ENCODE measurements around the gene ASB5.
"Not testable (repeated sequence)": the region's sequence is repeated elsewhere in the genome, so short reads cannot be mapped to it uniquely, and the experiment has no call there.

Gene ASB5, protein sequence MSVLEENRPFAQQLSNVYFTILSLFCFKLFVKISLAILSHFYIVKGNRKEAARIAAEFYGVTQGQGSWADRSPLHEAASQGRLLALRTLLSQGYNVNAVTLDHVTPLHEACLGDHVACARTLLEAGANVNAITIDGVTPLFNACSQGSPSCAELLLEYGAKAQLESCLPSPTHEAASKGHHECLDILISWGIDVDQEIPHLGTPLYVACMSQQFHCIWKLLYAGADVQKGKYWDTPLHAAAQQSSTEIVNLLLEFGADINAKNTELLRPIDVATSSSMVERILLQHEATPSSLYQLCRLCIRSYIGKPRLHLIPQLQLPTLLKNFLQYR

GRCh38 chr4:176268963-176269362 is at the start of gene ASB5:
Gene ASB5, minus strand, starts transcription at chr4:176269222. Its CDS starts 114 bp downstream, at chr4:176269108.
- H3K4me3 ChIP-seq (ENCODE audit: low read depth, low read length) = peak within 1 kb of the TSS; percentile 39
- no peak for DNase-seq (ENCODE audit: low read depth)

GRCh38 chr4:176313596-176314336 is 44.7 kb upstream of the ASB5 start:
- no peak overlapping the region for H3K4me3 ChIP-seq (ENCODE audit: low read depth, low read length)
- DNase-seq (ENCODE audit: low read depth) = no peak

- DNase-seq (ENCODE audit: low read depth) = no peak
- no peak overlapping the region for H3K4me3 ChIP-seq (ENCODE audit: low read depth, low read length)
Measured at GRCh38 chr4:176309772-176310171, 40.8 kb upstream of the ASB5 start.

GRCh38 chr4:176309046-176309445 is 40.0 kb upstream of the ASB5 start:
- H3K4me3 ChIP-seq (ENCODE audit: low read depth, low read length) = no peak overlapping the region
- DNase-seq (ENCODE audit: low read depth) = no peak

DNA sequence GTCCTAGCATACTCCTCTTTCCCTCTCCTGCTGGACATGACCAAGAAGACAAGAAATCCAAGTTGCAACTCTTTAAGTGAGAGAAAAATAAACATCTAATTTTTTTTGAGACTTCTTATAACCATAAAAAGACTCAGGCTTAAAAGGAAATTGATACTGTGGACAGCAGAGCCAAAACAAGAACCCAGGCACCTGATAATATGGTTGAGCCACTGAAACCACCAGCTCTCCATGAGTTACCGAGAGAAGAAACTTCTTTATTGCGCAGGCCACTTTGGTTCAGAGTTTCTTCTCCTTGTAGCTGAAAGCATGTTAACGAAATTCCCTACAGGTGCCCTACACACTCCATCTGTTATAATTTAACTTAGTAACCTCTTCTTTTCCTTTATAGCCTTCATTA is 39.4 kb upstream of the ASB5 start:
- H3K4me3 ChIP-seq (ENCODE audit: low read depth, low read length) = no peak overlapping the region
- DNase-seq (ENCODE audit: low read depth) = no peak

DNA sequence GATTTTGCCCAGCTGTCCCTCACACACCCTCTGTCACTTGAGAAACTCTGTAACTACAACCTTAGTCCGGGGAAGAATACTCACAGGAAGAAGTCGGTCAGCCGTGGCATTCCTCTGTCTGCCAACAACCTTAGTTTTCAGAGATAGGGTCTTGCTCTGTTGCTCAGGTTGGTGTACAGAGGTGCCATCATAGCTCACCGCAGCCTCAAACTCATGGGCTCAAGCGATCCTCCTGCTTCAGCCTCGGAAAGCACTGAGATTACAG is 38.6 kb upstream of the ASB5 start:
- H3K4me3 ChIP-seq (ENCODE audit: low read depth, low read length) = no peak overlapping the region
- no peak for DNase-seq (ENCODE audit: low read depth)

GRCh38 chr4:176306837-176307665 is 38.0 kb upstream of the ASB5 start:
- DNase-seq (ENCODE audit: low read depth) = no peak
- no peak overlapping the region for H3K4me3 ChIP-seq (ENCODE audit: low read depth, low read length)

DNA sequence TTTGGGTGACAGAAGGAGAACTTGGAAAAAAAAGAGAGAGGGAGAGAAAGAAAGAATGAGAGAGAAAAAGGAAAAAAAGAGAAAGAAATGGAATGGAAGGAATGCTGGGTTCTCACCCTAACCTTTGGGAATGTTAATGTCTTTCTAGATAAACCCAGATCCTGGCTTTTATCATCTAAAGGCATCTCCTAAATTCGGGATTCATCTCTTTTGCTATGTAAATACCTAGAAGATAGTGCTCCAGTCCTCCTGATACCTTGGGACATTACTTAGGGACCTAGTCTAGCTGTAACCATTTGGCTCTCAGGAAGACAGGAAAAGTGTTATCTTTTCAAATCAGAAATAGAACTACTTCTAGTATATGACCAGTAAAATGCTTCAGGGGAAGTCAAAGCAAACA is 34.9 kb upstream of the ASB5 start:
- DNase-seq (ENCODE audit: low read depth) = no peak
- no peak overlapping the region for H3K4me3 ChIP-seq (ENCODE audit: low read depth, low read length)

- peak; percentile 47 for DNase-seq (ENCODE audit: low read depth)
Measured at GRCh38 chr4:176302283-176303275, 33.6 kb upstream of the ASB5 start.

DNA sequence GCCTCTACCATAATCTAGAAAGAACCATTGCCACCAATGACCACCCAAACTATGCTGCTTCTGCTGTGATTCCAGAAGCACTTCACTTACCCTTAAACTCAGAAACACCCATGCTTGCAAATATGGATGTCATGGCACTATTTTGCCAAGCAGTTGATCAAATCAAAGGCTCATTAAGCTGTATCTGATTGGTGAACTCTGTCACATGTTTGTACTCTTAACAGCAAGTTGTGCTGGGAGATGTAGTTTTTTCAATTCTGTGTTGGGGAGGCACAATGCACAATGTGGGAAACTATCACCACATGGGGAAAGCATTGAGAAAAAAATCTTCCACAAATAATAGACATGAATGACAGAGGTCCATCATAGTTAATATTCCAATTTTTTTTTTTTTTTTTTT is 31.5 kb upstream of the ASB5 start:
- no peak overlapping the region for H3K4me3 ChIP-seq (ENCODE audit: low read depth, low read length)
- no peak for DNase-seq (ENCODE audit: low read depth)

More at GRCh38 chr4:176302283-176303275, 33.6 kb upstream of the ASB5 start:
- H3K4me3 ChIP-seq (ENCODE audit: low read depth, low read length) = no peak overlapping the region

GRCh38 chr4:176300036-176300435 is 31.0 kb upstream of the ASB5 start:
- DNase-seq (ENCODE audit: low read depth) = no peak
- H3K4me3 ChIP-seq (ENCODE audit: low read depth, low read length) = no peak overlapping the region

- no peak for DNase-seq (ENCODE audit: low read depth)
- no peak overlapping the region for H3K4me3 ChIP-seq (ENCODE audit: low read depth, low read length)
Measured at GRCh38 chr4:176298664-176299063, 29.6 kb upstream of the ASB5 start.

- DNase-seq (ENCODE audit: low read depth); H3K4me3 ChIP-seq (ENCODE audit: low read depth, low read length): not testable (repeated sequence)
Measured at GRCh38 chr4:176295907-176296306, 26.9 kb upstream of the ASB5 start.

GRCh38 chr4:176293660-176294059 is 24.6 kb upstream of the ASB5 start:
- no peak for DNase-seq (ENCODE audit: low read depth)

GRCh38 chr4:176292920-176293319 is 23.9 kb upstream of the ASB5 start:
- no peak overlapping the region for H3K4me3 ChIP-seq (ENCODE audit: low read depth, low read length)
- DNase-seq (ENCODE audit: low read depth) = no peak

More at GRCh38 chr4:176293660-176294059, 24.6 kb upstream of the ASB5 start:
- no peak overlapping the region for H3K4me3 ChIP-seq (ENCODE audit: low read depth, low read length)

GRCh38 chr4:176291748-176292147 is 22.7 kb upstream of the ASB5 start:
- no peak for DNase-seq (ENCODE audit: low read depth)
- no peak overlapping the region for H3K4me3 ChIP-seq (ENCODE audit: low read depth, low read length)

- no peak overlapping the region for H3K4me3 ChIP-seq (ENCODE audit: low read depth, low read length)
- DNase-seq (ENCODE audit: low read depth) = no peak
Measured at GRCh38 chr4:176290520-176290919, 21.5 kb upstream of the ASB5 start.

GRCh38 chr4:176289561-176289960 is 20.5 kb upstream of the ASB5 start:
- DNase-seq (ENCODE audit: low read depth) = no peak
- H3K4me3 ChIP-seq (ENCODE audit: low read depth, low read length) = no peak overlapping the region

- H3K4me3 ChIP-seq (ENCODE audit: low read depth, low read length) = no peak overlapping the region
- DNase-seq (ENCODE audit: low read depth) = no peak
Measured at GRCh38 chr4:176288020-176288419, 19.0 kb upstream of the ASB5 start.

Measured in skeletal muscle cell (primary cell).